OCI-M2 (cell line): Measurements from ENCODE around the gene RAP1GDS1.

Experiments
- DNase-seq: peaks from one replicate; lab custom pipeline; 2025; ENCODE audit not compliant: unreplicated experiment; lab: John Stamatoyannopoulos, UW

The RAP1GDS1 gene

DNA sequence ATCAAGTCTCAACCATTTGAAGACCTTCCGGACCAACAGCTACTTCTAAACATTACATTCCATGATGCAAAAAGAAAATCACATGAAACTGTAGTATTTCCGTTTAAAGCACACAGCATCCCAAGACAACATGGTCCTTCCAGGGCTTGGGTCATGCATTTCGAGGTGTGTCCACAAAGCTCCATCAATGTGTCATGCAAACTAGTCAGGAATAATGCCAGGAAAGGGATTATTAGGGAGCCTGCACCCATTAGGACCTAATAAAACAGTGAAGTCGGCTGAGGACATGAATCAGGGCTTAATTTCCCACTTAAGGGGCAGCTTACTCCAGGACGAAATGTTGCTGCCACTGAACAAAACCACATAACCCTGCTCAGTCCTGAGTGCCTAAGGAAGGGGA, 219.4 kb downstream of the RAP1GDS1 start:
- DNase-seq = no peak

DNA sequence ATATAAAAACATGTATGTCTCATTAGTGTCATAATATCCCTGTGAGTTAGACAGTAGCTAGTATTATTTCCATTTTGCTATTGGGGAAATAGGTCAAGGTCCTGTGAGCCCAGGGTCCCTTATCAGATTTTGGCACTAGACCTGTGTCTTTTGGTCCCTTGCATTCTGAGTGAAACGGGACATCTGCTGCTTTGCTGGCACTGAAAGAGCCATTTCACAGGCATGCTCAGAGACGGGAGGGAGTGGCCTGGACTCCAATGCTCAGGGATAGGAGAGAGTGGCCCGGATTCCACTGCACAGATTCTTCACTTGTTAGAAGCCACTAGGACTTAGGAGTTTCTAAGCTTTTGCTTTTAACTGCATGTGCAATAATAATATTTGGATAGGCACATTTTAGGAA, 220.0 kb downstream of the RAP1GDS1 start:
- DNase-seq = no peak

- no peak for DNase-seq
These were observed 221.3 kb downstream of the RAP1GDS1 start for GRCh38 chr4:98482503-98482846.

- no peak for DNase-seq
These were observed 221.9 kb downstream of the RAP1GDS1 start for GRCh38 chr4:98482847-98483806.

GRCh38 chr4:98484031-98484430, 222.8 kb downstream of the RAP1GDS1 start:
- DNase-seq = no peak

- DNase-seq = no peak
These were observed 224.7 kb downstream of the RAP1GDS1 start for GRCh38 chr4:98485816-98486345.

GRCh38 chr4:98490251-98490650, 229.1 kb downstream of the RAP1GDS1 start:
- DNase-seq = no peak

- no peak for DNase-seq
These were observed 230.8 kb downstream of the RAP1GDS1 start for GRCh38 chr4:98491899-98492559.

DNA sequence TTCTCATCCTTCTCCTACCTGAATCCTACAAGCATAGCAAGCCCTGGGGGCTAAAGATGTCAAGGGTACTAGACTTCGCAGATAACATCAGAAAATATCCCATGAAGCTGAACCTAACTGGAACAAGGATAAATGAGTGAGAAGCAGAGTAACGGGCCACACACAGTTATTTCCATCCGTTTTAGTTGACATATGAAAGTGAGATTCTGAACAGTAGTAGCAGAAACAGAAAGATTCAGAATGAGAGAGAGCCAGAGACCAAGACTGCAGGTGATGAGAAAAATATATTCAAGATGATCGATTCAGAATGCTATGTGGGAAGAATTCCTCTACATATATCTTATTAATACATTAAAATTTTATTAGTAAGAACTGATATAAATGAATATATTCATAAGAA, 232.1 kb downstream of the RAP1GDS1 start:
- no peak for DNase-seq
